Measurements from ENCODE around the gene HELLS.

GRCh38 chr10:94623572-94623971 is 78.0 kb downstream of the HELLS start:
- TF ChIP-seq EZH2 (IDR thresholded peaks at IDR 0.05; ENCODE audit: low read depth, unreplicated experiment) = no peak
- TF ChIP-seq EZH2phosphoT487 (IDR thresholded peaks at IDR 0.05; ENCODE audit: unreplicated experiment) = no peak
- TF ChIP-seq POLR2AphosphoS5 (IDR thresholded peaks at IDR 0.05; ENCODE audit: low read depth) = no peak
- TF ChIP-seq, protein P1, sequence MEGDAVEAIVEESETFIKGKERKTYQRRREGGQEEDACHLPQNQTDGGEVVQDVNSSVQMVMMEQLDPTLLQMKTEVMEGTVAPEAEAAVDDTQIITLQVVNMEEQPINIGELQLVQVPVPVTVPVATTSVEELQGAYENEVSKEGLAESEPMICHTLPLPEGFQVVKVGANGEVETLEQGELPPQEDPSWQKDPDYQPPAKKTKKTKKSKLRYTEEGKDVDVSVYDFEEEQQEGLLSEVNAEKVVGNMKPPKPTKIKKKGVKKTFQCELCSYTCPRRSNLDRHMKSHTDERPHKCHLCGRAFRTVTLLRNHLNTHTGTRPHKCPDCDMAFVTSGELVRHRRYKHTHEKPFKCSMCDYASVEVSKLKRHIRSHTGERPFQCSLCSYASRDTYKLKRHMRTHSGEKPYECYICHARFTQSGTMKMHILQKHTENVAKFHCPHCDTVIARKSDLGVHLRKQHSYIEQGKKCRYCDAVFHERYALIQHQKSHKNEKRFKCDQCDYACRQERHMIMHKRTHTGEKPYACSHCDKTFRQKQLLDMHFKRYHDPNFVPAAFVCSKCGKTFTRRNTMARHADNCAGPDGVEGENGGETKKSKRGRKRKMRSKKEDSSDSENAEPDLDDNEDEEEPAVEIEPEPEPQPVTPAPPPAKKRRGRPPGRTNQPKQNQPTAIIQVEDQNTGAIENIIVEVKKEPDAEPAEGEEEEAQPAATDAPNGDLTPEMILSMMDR (conservative IDR thresholded peaks at IDR 0.05; ENCODE audit: low read depth in 2 of 2) = no peak
- TF ChIP-seq, protein P2, sequence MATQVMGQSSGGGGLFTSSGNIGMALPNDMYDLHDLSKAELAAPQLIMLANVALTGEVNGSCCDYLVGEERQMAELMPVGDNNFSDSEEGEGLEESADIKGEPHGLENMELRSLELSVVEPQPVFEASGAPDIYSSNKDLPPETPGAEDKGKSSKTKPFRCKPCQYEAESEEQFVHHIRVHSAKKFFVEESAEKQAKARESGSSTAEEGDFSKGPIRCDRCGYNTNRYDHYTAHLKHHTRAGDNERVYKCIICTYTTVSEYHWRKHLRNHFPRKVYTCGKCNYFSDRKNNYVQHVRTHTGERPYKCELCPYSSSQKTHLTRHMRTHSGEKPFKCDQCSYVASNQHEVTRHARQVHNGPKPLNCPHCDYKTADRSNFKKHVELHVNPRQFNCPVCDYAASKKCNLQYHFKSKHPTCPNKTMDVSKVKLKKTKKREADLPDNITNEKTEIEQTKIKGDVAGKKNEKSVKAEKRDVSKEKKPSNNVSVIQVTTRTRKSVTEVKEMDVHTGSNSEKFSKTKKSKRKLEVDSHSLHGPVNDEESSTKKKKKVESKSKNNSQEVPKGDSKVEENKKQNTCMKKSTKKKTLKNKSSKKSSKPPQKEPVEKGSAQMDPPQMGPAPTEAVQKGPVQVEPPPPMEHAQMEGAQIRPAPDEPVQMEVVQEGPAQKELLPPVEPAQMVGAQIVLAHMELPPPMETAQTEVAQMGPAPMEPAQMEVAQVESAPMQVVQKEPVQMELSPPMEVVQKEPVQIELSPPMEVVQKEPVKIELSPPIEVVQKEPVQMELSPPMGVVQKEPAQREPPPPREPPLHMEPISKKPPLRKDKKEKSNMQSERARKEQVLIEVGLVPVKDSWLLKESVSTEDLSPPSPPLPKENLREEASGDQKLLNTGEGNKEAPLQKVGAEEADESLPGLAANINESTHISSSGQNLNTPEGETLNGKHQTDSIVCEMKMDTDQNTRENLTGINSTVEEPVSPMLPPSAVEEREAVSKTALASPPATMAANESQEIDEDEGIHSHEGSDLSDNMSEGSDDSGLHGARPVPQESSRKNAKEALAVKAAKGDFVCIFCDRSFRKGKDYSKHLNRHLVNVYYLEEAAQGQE (IDR thresholded peaks at IDR 0.05; ENCODE audit: unreplicated experiment) = no peak

Data from GM23338 (cell line).